ENCODE measurements around the gene CRABP2. TPM values are rescaled to one million over a fixed set of nuclear protein-coding genes. Genes with fewer than 3 reads are reported as not detected.

Gene CRABP2
- total RNA-seq, 1 donor from 2014 or later: 146 TPM

DNA sequence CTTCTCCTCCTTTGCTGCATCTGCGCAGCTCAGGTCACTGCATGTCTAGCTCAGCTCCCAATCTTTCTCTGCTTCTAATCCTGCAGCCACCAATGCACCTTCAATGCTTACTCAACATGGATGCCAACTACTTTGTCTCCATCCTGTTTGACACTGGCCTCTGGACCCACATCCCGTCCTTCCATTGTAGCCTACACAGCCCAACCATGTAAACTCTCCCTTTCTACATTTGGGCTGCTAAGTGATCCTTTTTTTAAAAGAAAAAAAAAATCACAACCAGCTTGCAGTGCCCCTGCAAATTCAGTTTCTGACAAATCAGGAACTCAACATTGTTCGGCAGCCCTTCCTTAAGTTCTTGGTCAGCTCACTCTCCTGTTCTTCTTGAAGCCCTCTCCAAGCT, 9.4 kb upstream of the CRABP2 start:
- TF ChIP-seq, protein P1, sequence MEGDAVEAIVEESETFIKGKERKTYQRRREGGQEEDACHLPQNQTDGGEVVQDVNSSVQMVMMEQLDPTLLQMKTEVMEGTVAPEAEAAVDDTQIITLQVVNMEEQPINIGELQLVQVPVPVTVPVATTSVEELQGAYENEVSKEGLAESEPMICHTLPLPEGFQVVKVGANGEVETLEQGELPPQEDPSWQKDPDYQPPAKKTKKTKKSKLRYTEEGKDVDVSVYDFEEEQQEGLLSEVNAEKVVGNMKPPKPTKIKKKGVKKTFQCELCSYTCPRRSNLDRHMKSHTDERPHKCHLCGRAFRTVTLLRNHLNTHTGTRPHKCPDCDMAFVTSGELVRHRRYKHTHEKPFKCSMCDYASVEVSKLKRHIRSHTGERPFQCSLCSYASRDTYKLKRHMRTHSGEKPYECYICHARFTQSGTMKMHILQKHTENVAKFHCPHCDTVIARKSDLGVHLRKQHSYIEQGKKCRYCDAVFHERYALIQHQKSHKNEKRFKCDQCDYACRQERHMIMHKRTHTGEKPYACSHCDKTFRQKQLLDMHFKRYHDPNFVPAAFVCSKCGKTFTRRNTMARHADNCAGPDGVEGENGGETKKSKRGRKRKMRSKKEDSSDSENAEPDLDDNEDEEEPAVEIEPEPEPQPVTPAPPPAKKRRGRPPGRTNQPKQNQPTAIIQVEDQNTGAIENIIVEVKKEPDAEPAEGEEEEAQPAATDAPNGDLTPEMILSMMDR (IDR thresholded peaks at IDR 0.05): no peak
- H3K27ac Mint-ChIP-seq (ENCODE audit: unreplicated experiment): peak overlapping the region; percentile 58
- H3K36me3 Mint-ChIP-seq (ENCODE audit: unreplicated experiment): peaks cover 12% of the 10 kb centered on the region
- no peak overlapping the region for H3K4me3 Mint-ChIP-seq (ENCODE audit: unreplicated experiment)
- no peaks in the 10 kb centered on the region for H3K27me3 Mint-ChIP-seq (ENCODE audit: unreplicated experiment)
- H3K9me3 Mint-ChIP-seq (ENCODE audit: unreplicated experiment): no peaks in the 10 kb centered on the region
- H3K4me1 Mint-ChIP-seq (ENCODE audit: unreplicated experiment): peaks cover 46% of the 10 kb centered on the region
- DNase-seq (ENCODE audit: extremely low spot score, unreplicated experiment): no peak

DNA sequence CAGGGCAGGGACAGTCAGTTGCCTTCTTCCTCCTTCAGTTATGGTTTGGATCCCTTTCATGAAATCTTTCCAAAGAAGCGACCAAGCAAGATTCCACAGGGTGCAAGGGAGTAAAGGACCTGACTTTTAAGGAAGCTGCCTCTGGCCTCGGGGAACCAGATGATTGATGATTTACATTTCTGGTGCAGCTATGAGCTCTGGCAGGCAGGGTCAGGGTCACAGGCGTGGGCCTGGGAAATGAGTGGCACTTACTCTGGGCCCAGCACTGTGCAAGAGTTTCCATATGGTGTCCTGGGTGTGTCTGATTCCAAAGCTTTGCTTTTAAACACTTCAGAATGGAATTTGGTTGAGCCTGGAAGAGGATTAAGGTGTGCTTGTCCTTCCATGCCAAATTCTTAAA, 7.2 kb upstream of the CRABP2 start:
- DNase-seq (ENCODE audit: extremely low spot score, unreplicated experiment): no peak
- Mint-ChIP-seq H3K9me3 (ENCODE audit: unreplicated experiment) (no peaks in the 10 kb centered on the region), H3K4me3 (ENCODE audit: unreplicated experiment) (no peak overlapping the region), H3K36me3 (ENCODE audit: unreplicated experiment) (peaks cover 12% of the 10 kb centered on the region), H3K27me3 (ENCODE audit: unreplicated experiment) (no peaks in the 10 kb centered on the region), H3K27ac (ENCODE audit: unreplicated experiment) (peak overlapping the region; percentile 42), H3K4me1 (ENCODE audit: unreplicated experiment) (peaks cover 69% of the 10 kb centered on the region)
- TF ChIP-seq, protein P1 (IDR thresholded peaks at IDR 0.05): no peak

DNA sequence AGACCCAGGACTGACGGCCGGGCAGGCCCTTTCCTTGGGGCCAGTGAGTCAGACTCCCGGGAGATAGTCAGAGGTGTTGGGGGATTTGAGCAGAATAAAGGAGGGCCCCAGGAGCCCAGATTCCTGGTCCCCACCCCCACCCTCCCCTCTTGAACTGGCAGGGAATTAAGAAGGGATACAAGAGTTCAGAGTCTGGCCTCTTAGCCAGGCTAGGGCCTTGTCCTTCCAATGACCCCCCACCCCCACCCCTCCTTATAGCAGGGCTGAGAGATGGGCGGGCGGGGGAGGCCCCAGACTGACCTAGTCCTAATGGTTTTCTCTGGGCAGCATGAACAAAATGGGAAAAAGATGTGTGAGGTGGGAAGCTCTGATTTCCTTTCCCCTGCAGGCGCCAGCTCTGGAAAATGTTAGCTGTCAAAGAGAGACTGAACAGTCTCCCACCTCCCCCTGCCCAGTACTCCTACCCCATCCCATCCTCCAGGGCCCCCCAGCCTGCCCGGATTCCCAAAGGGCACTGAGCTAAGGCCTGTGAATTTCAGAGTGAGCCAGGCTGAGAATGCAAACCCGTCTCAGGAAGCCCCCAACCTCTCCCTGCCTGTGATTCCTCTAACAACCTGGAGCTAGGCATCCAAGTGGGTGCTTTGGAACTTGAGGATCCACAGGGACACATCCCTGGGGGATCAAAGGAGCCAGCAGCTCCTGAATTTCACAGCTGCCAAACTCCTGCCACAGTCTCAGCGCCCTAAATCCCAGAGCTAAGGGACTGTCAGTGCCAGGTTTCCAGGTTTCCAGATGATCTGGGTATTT, 5.8 kb upstream of the CRABP2 start:
- Mint-ChIP-seq H3K36me3 (ENCODE audit: unreplicated experiment) (peaks cover 8% of the 10 kb centered on the region), H3K4me1 (ENCODE audit: unreplicated experiment) (peaks cover 82% of the 10 kb centered on the region), H3K9me3 (ENCODE audit: unreplicated experiment) (no peaks in the 10 kb centered on the region), H3K27me3 (ENCODE audit: unreplicated experiment) (no peaks in the 10 kb centered on the region), H3K27ac (ENCODE audit: unreplicated experiment) (peak overlapping the region; percentile 82), H3K4me3 (ENCODE audit: unreplicated experiment) (peak overlapping the region; percentile 14)
- no peak for DNase-seq (ENCODE audit: extremely low spot score, unreplicated experiment)
- TF ChIP-seq, protein P1 (IDR thresholded peaks at IDR 0.05): no peak

- Mint-ChIP-seq H3K9me3 (ENCODE audit: unreplicated experiment) (no peaks in the 10 kb centered on the region), H3K4me1 (ENCODE audit: unreplicated experiment) (peaks cover 87% of the 10 kb centered on the region), H3K27me3 (ENCODE audit: unreplicated experiment) (no peaks in the 10 kb centered on the region), H3K4me3 (ENCODE audit: unreplicated experiment) (no peak overlapping the region), H3K27ac (ENCODE audit: unreplicated experiment) (peak overlapping the region; percentile 82), H3K36me3 (ENCODE audit: unreplicated experiment) (no peaks in the 10 kb centered on the region)
- TF ChIP-seq, protein P1 (IDR thresholded peaks at IDR 0.05): no peak
- peak; percentile 94 for DNase-seq (ENCODE audit: extremely low spot score, unreplicated experiment)
These were observed 4.5 kb upstream of the CRABP2 start for GRCh38 chr1:156709757-156710489.

DNA sequence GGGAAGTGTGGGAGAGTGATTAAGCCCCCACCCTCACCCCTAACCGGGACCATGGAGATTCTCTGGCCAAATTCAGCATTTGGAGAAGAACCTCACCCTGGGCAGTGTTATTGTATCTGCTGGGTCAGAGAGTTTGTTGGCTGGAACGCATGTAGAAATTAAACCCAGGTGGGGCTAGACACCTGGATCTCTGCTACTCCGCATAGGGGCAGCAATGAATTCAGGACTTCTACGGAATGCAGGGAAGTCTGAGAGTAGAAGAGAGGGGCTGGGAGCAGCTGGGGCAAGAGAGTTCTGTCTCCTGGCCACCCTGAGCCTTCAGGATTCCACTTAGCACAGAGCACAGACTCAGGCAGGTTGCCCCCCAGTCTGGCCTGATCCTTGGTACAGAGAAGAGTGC, 3.6 kb upstream of the CRABP2 start:
- TF ChIP-seq, protein P1 (IDR thresholded peaks at IDR 0.05): no peak
- Mint-ChIP-seq H3K4me3 (ENCODE audit: unreplicated experiment) (no peak overlapping the region), H3K9me3 (ENCODE audit: unreplicated experiment) (no peaks in the 10 kb centered on the region), H3K4me1 (ENCODE audit: unreplicated experiment) (peaks cover 92% of the 10 kb centered on the region), H3K27me3 (ENCODE audit: unreplicated experiment) (no peaks in the 10 kb centered on the region), H3K27ac (ENCODE audit: unreplicated experiment) (peak overlapping the region; percentile 82), H3K36me3 (ENCODE audit: unreplicated experiment) (peaks cover 3% of the 10 kb centered on the region)
- DNase-seq (ENCODE audit: extremely low spot score, unreplicated experiment): no peak
